ENCODE results near the gene CRB3.

- no peak for TF ChIP-seq CTCF (conservative IDR thresholded peaks at IDR 0.05)
- TF ChIP-seq ZFX (IDR thresholded peaks at IDR 0.05): no peak
Measured at GRCh38 chr19:6443986-6444385, 20.1 kb upstream of the CRB3 start.
